ENCODE data around the gene ALDH3A2.

The ALDH3A2 gene

GRCh38 chr17:19713901-19714361 lies 65.4 kb downstream of the ALDH3A2 start:
- no peak for DNase-seq (ENCODE audit: low read depth in 2 of 2, low spot score in 1 of 2)

- DNase-seq (ENCODE audit: low read depth in 2 of 2, low spot score in 1 of 2): no peak
Observed at GRCh38 chr17:19714542-19715411, 66.2 kb downstream of the ALDH3A2 start.

GRCh38 chr17:19716108-19717030 lies 67.8 kb downstream of the ALDH3A2 start, which contains the start of gene SLC47A2:
Gene SLC47A2 (minus strand): TSS chr17:19716584. CDS start chr17:19716555, 29 bp downstream.
- DNase-seq (ENCODE audit: low read depth in 2 of 2, low spot score in 1 of 2): no peak

GRCh38 chr17:19717031-19717360 lies 68.4 kb downstream of the ALDH3A2 start:
- no peak for DNase-seq (ENCODE audit: low read depth in 2 of 2, low spot score in 1 of 2)

- DNase-seq (ENCODE audit: low read depth in 2 of 2, low spot score in 1 of 2): no peak
Observed at GRCh38 chr17:19717411-19717908, 68.9 kb downstream of the ALDH3A2 start.

- DNase-seq (ENCODE audit: low read depth in 2 of 2, low spot score in 1 of 2): no peak
Observed at GRCh38 chr17:19718041-19718612, 69.6 kb downstream of the ALDH3A2 start.

GRCh38 chr17:19718613-19719354 lies 70.2 kb downstream of the ALDH3A2 start:
- no peak for DNase-seq (ENCODE audit: low read depth in 2 of 2, low spot score in 1 of 2)

- DNase-seq (ENCODE audit: low read depth in 2 of 2, low spot score in 1 of 2): no peak
Observed at GRCh38 chr17:19719355-19720209, 71.0 kb downstream of the ALDH3A2 start.

GRCh38 chr17:19720210-19720475 lies 71.6 kb downstream of the ALDH3A2 start:
- no peak for DNase-seq (ENCODE audit: low read depth in 2 of 2, low spot score in 1 of 2)

- DNase-seq (ENCODE audit: low read depth in 2 of 2, low spot score in 1 of 2): no peak
Observed at GRCh38 chr17:19720631-19721426, 72.3 kb downstream of the ALDH3A2 start.

- DNase-seq (ENCODE audit: low read depth in 2 of 2, low spot score in 1 of 2): no peak
Observed at GRCh38 chr17:19723964-19724363, 75.4 kb downstream of the ALDH3A2 start.

- DNase-seq (ENCODE audit: low read depth in 2 of 2, low spot score in 1 of 2): peak; percentile 2 to 10
Observed at GRCh38 chr17:19724501-19725420, 76.2 kb downstream of the ALDH3A2 start.

- no peak for DNase-seq (ENCODE audit: low read depth in 2 of 2, low spot score in 1 of 2)
Observed at GRCh38 chr17:19725486-19725885, 76.9 kb downstream of the ALDH3A2 start.

- DNase-seq (ENCODE audit: low read depth in 2 of 2, low spot score in 1 of 2): no peak
Observed at GRCh38 chr17:19726631-19727376, 78.3 kb downstream of the ALDH3A2 start.
